Right lobe of liver (tissue), 6 donors: ENCODE data around the gene SPEF1. TPM values are rescaled to one million over a fixed set of nuclear protein-coding genes. Genes with fewer than 3 reads are reported as not detected.

Source experiments
- ATAC-seq, 4 donors: fragments of 200-7000 bp; cut with Tn5 transposase; one replicate each; pipeline ENCODE4 v1.9.1; 2020; ENCODE audit warnings: mild to moderate bottlenecking in 4 of 4, moderate library complexity in 4 of 4
- DNase-seq, 3 donors: peaks; one replicate each; pipeline ENCODE4 v3.0.0-alpha.2; 2020
- H3K27ac ChIP-seq, 3 donors: fragments of 200-600 bp; one replicate each; pipeline ENCODE4 v1.8.0; 2022
- H3K27me3 ChIP-seq, 2 donors: fragments of 200-600 bp; one replicate each; pipeline ENCODE4 v1.8.0; 2022
- H3K36me3 ChIP-seq, 4 donors: fragments of 200-600 bp; sonication (generic) in 1 of 4; one replicate each; pipeline versions ENCODE4 v1.5.1 to v1.8.0; 2017 to 2022; ENCODE audit warnings: control low read depth in 1 of 4
- H3K4me1 ChIP-seq, 4 donors: fragments of 200-600 bp; sonication (generic) in 1 of 4; one replicate each; pipeline versions ENCODE4 v1.5.1 to v1.8.0; 2017 to 2022; ENCODE audit warnings: control low read depth in 1 of 4
- H3K4me3 ChIP-seq, 3 donors: fragments of 200-600 bp; one replicate each; pipeline ENCODE4 v1.8.0; 2022
- H3K9me3 ChIP-seq, 4 donors: fragments of 200-600 bp; sonication (generic) in 1 of 4; one replicate each; pipeline versions ENCODE4 v1.5.1 to v1.8.0; 2017 to 2022; ENCODE audit warnings: control low read depth in 1 of 4
- POLR2A ChIP-seq: fragments of 450-650 bp; IDR thresholded peaks from one replicate; pipeline ENCODE4 v1.6.1; 2017; ENCODE audit warnings: antibody characterized with exemption, mild to moderate bottlenecking
- WGBS: methylation state at CpG from one replicate; pipeline ENCODE4 v1.1.6; 2018; ENCODE audit warnings: low coverage, low lambda C conversion rate; ENCODE audit not compliant: insufficient coverage; ENCODE audit errors: missing lambda C conversion rate; 5-methylcytosine and 5-hydroxymethylcytosine counted together
- intact Hi-C, 2 donors: fragments of 100-400 bp; cut with DNase I; formaldehyde crosslinking; loops; one replicate each; pipeline versions ENCODE4 v1.11.2 to v1.14.1; 2022
- total RNA-seq, 6 experiments: library from RNA; depleted of rRNA in 2 of 6; stranded (reverse); fragments of >200 nt in 2 of 6; fragmentation: NEBNext Ultra II Directional in 3 of 6; extraction: Animal tissue kit (Norgen Biotek cat#: 25700) in 3 of 6; gene quantifications; one replicate each; pipeline versions ENCODE4 v1.1.0 to v1.2.4, GENCODE V29; 2016 to 2023
- TF ChIP-seq, protein P1 (sequence below), 4 donors: fragments of 200-600 bp in 3 of 4; fragments of 450-650 bp in 1 of 4; IDR thresholded peaks; one replicate each; pipeline versions ENCODE4 v1.5.1 to v1.8.0; 2016 to 2022; ENCODE audit warnings: antibody characterized with exemption in 4 of 4, mild to moderate bottlenecking in 2 of 4
- donor health status: DM: no; HTN: yes; CAD: no.
- donor health status: DM: no; HTN: no; CAD: no.
- donor health status: DM: no; HTN: no; CAD: no.
- donor health status: DM: no; HTN: yes; CAD: no.
- donor health status: DM: no; HTN: yes; CAD: no.

SPEF1 gene
- total RNA-seq, 6 experiments from 2014 or later: not detected

DNA sequence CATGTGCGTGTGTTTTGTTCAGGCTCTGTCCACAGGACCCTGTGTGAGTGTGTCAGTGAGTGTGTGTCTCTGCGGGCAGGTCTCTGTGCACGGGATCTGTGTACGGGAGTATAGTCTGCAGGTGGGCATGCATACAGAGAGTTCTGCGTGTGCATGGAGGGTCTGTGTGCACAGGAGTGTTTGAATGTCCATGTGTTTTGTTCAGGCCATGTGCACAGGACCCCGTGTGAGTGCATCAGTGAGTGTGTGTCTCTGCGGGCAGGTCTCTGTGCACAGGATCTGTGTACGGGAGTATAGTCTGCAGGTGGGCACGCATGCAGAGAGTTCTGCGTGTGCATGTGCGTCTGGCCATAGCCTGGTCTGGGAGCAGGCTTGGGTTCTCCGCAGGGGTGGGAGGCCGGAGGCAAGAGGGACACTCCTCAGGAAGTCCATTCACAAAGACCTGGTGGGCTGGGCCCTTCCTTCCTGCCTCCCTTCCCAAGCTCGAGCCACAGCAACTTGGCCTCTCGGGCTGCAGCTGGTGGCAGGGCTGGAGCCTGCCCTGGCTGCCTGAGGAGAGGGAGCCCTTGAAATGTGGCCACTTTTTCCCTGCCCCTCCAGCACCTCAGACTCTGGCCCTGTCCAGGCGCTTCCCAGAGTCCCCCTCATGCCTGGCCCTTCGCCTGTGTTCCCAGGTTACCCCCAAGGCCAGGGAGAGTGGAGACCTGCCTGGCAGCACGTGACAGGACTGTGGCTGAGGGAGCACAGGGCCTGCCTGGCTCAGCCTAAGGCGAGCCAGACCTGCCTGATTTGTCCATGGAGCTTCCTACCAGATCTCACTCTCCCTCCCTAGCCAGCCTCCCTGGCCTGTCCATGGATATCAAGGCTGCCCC lies 42.0 kb downstream of the SPEF1 start:
- Histone ChIP-seq H3K27me3 (no peaks in the 10 kb centered on the region), H3K4me1 (peaks cover 0 to 37% (median 6%) of the 10 kb centered on the region in 4 donors), H3K27ac (peak overlapping the region in 2 of 3 donors; percentile 27 to 36), H3K9me3 (no peaks in the 10 kb centered on the region), H3K36me3 (no peaks in the 10 kb centered on the region), H3K4me3 (no peak overlapping the region)
- DNase-seq (no peak), ATAC-seq (peak; percentile 26 to 70 (median 60))
- TF ChIP-seq, protein P1, sequence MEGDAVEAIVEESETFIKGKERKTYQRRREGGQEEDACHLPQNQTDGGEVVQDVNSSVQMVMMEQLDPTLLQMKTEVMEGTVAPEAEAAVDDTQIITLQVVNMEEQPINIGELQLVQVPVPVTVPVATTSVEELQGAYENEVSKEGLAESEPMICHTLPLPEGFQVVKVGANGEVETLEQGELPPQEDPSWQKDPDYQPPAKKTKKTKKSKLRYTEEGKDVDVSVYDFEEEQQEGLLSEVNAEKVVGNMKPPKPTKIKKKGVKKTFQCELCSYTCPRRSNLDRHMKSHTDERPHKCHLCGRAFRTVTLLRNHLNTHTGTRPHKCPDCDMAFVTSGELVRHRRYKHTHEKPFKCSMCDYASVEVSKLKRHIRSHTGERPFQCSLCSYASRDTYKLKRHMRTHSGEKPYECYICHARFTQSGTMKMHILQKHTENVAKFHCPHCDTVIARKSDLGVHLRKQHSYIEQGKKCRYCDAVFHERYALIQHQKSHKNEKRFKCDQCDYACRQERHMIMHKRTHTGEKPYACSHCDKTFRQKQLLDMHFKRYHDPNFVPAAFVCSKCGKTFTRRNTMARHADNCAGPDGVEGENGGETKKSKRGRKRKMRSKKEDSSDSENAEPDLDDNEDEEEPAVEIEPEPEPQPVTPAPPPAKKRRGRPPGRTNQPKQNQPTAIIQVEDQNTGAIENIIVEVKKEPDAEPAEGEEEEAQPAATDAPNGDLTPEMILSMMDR (IDR thresholded peaks at IDR 0.05): no peak
- TF ChIP-seq POLR2A: no peak
- intact Hi-C loops: no loop called here
- WGBS: 64% methylated on average over 4 of the region's 19 CpGs

DNA sequence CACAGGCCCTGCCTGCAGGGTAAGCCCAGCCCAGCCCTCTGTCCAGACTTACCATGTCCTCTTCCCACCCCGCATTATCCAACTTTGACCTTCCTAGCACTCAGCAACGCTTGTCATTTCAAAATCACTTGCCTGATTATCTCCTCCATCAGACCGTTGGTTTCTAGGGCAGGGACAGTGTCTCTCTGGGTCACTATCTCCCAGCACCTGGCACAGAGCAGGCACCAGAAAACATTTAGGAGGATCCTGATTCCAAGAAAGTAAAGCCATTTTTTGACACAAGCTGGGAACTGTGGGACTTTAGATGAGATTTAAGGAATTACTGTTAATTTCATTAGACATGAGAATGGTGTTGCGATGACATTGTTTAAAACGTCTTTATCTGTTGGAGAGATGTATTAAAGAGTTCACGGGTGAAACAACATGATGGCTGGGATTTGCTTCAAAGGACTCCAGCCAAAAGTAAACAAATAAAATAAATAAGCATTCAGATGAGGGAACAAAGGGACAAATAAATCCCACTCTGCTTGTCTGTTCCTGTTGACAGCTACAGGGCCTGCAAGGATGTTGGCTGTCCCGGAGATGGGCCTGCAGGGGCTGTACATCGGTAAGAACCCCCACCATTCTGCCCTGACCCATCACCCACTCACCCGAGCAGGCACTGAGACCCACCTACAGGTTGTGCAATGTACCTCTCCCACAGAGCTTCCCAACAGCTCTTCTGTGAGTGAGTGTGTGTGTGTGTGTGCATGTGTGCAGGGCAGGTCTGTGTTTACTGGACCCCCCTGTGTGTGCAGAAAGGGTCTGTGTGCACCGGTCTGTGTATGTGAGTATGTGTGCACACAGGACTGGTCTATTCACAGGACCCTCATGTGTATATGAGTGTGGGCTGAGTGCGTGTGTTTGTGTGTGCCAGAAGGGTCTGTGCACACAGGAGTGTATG lies 42.9 kb downstream of the SPEF1 start:
- TF ChIP-seq, protein P1 (IDR thresholded peaks at IDR 0.05): no peak
- TF ChIP-seq POLR2A: no peak
- Histone ChIP-seq H3K4me1 (peaks cover 0 to 37% (median 6%) of the 10 kb centered on the region in 4 donors), H3K27ac (peak overlapping the region in 1 of 3 donors; percentile 40), H3K27me3 (no peaks in the 10 kb centered on the region), H3K4me3 (no peak overlapping the region), H3K9me3 (no peaks in the 10 kb centered on the region), H3K36me3 (no peaks in the 10 kb centered on the region)
- DNase-seq (peak in 1 of 3 donors; percentile 56), ATAC-seq (peak; percentile 43 to 84 (median 56))
- intact Hi-C loops: no loop called here
- WGBS: 36% methylated on average over 8 of the region's 11 CpGs

DNA sequence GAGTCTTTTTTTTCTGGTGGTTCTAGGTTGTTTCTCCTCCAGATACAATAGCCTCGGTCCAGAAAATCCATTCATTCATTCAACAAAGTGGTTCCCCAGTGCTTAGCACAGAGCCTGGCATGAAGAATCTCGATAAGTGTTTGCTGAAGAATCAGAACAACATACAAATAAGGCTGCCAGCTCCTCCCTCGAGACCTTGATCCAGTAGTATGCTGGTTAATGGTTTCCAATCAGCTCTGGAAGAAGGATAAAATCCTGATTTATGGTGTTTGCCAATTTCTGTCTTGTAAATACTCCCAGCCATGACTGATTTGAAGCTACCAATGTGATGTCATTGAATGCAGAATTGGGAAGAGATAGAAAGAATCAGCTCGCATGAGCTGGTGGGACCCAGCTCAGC lies 45.5 kb downstream of the SPEF1 start:
- TF ChIP-seq, protein P1 (IDR thresholded peaks at IDR 0.05): no peak
- TF ChIP-seq POLR2A: no peak
- Histone ChIP-seq H3K27ac (no peak overlapping the region), H3K4me3 (no peak overlapping the region), H3K27me3 (no peaks in the 10 kb centered on the region), H3K4me1 (peaks cover 0 to 37% (median 6%) of the 10 kb centered on the region in 4 donors), H3K9me3 (no peaks in the 10 kb centered on the region), H3K36me3 (no peaks in the 10 kb centered on the region)
- WGBS: 48% methylated on average over 3 of the region's 4 CpGs
- DNase-seq (no peak), ATAC-seq (peak in 1 of 4 donors; percentile 3)
- intact Hi-C loops: no loop called here

DNA sequence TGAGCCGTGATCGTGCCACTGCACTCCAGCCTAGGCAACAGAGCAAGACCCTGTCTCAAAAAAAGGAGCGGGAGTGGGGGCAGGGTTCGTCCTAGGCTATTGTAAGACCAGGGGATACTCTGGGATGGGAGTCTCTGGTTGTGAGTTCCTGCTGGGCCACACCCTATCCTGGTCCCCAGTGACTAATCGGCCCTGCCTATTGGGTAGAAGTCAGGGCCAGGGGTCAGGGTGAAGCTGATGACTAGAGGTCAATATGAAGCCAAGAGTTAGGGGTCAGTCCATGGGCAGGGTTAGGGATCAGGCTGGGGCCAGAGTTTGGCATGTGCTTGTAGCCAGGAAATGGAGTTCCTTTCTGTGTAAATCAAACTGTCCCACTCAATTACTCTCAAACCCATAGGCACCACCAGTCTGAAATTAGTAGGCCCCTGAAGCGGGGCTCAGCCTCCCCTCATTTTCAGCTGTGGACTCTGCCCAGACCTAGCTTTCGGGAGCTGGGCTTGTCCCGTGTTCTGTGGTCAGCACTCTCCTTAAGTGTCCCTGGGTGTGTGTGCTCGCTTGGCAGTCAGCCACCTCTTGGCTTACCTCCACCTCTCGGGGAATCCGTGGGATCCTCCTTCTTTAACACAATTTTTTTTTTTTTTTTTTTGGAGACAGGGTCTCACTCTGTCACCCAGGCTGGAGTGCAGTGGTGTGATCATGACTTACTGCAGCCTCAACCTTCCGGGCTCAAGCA lies 47.0 kb downstream of the SPEF1 start:
- Histone ChIP-seq H3K4me3 (no peak overlapping the region), H3K4me1 (peaks cover 0 to 31% (median 6%) of the 10 kb centered on the region in 4 donors), H3K27ac (no peak overlapping the region), H3K36me3 (no peaks in the 10 kb centered on the region), H3K27me3 (no peaks in the 10 kb centered on the region), H3K9me3 (no peaks in the 10 kb centered on the region)
- ATAC-seq: peak in 3 of 4 donors; percentile 24 to 27 (median 26)
- 49% methylated on average over 8 of the region's 12 CpGs for WGBS
- DNase-seq: no peak
- TF ChIP-seq, protein P1 (IDR thresholded peaks at IDR 0.05): no peak
- TF ChIP-seq POLR2A: no peak
- intact Hi-C loops: no loop called here
